ENCODE data around the gene AP1AR. TPM values are rescaled to one million over a fixed set of nuclear protein-coding genes. Genes with fewer than 3 reads are reported as not detected.
A peak's percentile ranks its signal among the peaks of the same experiment; 100 is the strongest.

AP1AR gene
- total RNA-seq, 1 donor from 2014 or later, result 20.0 TPM

DNA sequence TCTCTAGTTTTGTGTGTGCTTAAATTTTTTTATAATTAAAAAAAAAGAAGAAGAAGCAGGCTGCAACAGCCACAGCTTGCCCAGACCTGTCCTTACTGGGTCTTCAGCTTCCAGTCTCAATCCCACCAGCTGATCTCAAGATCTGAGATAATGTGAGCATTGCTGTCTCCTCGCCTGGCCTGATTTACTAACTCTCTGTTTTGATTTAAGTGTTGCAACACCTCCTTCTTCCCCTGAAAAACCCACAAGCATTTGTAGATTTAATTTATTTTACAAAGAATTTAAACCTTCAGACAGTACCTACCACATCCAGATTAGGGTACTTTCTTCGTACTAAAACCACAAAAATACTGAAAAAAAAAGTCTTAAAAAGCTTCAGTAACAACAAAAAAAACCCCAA is 48.3 kb upstream of the AP1AR start:
- Mint-ChIP-seq H3K27me3 (ENCODE audit: low read depth, unreplicated experiment) (no peaks in the 10 kb centered on the region), H3K4me3 (ENCODE audit: unreplicated experiment) (no peak overlapping the region), H3K27ac (ENCODE audit: unreplicated experiment) (no peak overlapping the region), H3K4me1 (ENCODE audit: low read depth, unreplicated experiment) (no peaks in the 10 kb centered on the region), H3K9me3 (ENCODE audit: unreplicated experiment) (peaks cover 1% of the 10 kb centered on the region), H3K36me3 (ENCODE audit: low read depth, unreplicated experiment) (no peaks in the 10 kb centered on the region)
- Histone ChIP-seq H3K4me3 (ENCODE audit: insufficient read depth, low read depth, low read length) (no peak overlapping the region), H3K27me3 (ENCODE audit: insufficient read depth, low read length) (no peaks in the 10 kb centered on the region), H3K9me3 (ENCODE audit: insufficient read depth, low read depth, low read length) (no peaks in the 10 kb centered on the region), H2AFZ (ENCODE audit: low read depth, low read length) (no peak overlapping the region), H3K9ac (ENCODE audit: low read length) (no peak overlapping the region), H3K27ac (ENCODE audit: low read depth, low read length) (no peak overlapping the region), H3K4me1 (ENCODE audit: insufficient read depth, low read length) (no peaks in the 10 kb centered on the region), H3K79me2 (ENCODE audit: insufficient read depth, low read length) (no peaks in the 10 kb centered on the region), H3K36me3 (ENCODE audit: insufficient read depth, low read length) (no peaks in the 10 kb centered on the region), H3K4me2 (ENCODE audit: low read length) (no peak overlapping the region), H4K20me1 (ENCODE audit: insufficient read depth, low read length) (no peaks in the 10 kb centered on the region)
- FAIRE-seq (no peak), DNase-seq (ENCODE audit: low read depth) (peak; percentile 63)
- TF ChIP-seq CTCF (IDR thresholded peaks at IDR 0.05; ENCODE audit: insufficient read depth, low read depth, low read length) (no peak), EZH2 (IDR thresholded peaks at IDR 0.05; ENCODE audit: insufficient read depth, low read length) (no peak)

DNA sequence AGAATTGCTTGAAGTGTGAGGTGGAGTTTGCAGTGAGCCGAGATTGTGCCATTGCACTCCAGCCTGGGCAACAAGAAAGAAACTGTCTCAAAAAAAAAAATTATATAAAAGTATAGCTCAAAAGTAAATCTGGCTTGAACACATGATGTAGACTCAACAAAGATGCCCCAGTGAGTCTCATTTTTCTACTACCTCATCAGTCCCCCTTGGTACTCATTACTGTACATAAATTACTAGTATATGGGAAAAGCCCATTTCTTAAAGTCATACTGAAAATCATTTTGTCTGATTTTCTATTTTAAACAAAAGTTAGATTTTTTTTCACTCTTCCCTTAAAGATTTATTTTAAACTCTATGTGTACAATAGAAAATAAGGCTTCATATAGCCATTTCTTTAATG is 47.1 kb upstream of the AP1AR start:
- H3K4me2 ChIP-seq (ENCODE audit: low read length), result no peak overlapping the region
- H3K27ac Mint-ChIP-seq (ENCODE audit: unreplicated experiment), result no peak overlapping the region
- no peaks in the 10 kb centered on the region for H4K20me1 ChIP-seq (ENCODE audit: insufficient read depth, low read length)
- H3K9me3 Mint-ChIP-seq (ENCODE audit: unreplicated experiment), result peaks cover 1% of the 10 kb centered on the region
- H3K4me1 Mint-ChIP-seq (ENCODE audit: low read depth, unreplicated experiment), result no peaks in the 10 kb centered on the region
- H3K79me2 ChIP-seq (ENCODE audit: insufficient read depth, low read length), result no peaks in the 10 kb centered on the region
- no peak overlapping the region for H3K4me3 Mint-ChIP-seq (ENCODE audit: unreplicated experiment)
- no peak overlapping the region for H2AFZ ChIP-seq (ENCODE audit: low read depth, low read length)
- TF ChIP-seq EZH2 (IDR thresholded peaks at IDR 0.05; ENCODE audit: insufficient read depth, low read length) (no peak), CTCF (IDR thresholded peaks at IDR 0.05; ENCODE audit: insufficient read depth, low read depth, low read length) (no peak)
- H3K9me3 ChIP-seq (ENCODE audit: insufficient read depth, low read depth, low read length), result no peaks in the 10 kb centered on the region
- no peak overlapping the region for H3K4me3 ChIP-seq (ENCODE audit: insufficient read depth, low read depth, low read length)
- FAIRE-seq (no peak), DNase-seq (ENCODE audit: low read depth) (no peak)
- no peaks in the 10 kb centered on the region for H3K36me3 ChIP-seq (ENCODE audit: insufficient read depth, low read length)
- no peak overlapping the region for H3K9ac ChIP-seq (ENCODE audit: low read length)
- no peaks in the 10 kb centered on the region for H3K36me3 Mint-ChIP-seq (ENCODE audit: low read depth, unreplicated experiment)
- no peak overlapping the region for H3K27ac ChIP-seq (ENCODE audit: low read depth, low read length)
- H3K27me3 Mint-ChIP-seq (ENCODE audit: low read depth, unreplicated experiment), result no peaks in the 10 kb centered on the region
- no peaks in the 10 kb centered on the region for H3K27me3 ChIP-seq (ENCODE audit: insufficient read depth, low read length)
- no peaks in the 10 kb centered on the region for H3K4me1 ChIP-seq (ENCODE audit: insufficient read depth, low read length)

GRCh38 chr4:112185334-112185733 is 46.3 kb upstream of the AP1AR start:
- Histone ChIP-seq H3K4me1 (ENCODE audit: insufficient read depth, low read length) (no peaks in the 10 kb centered on the region), H3K9ac (ENCODE audit: low read length) (no peak overlapping the region), H3K36me3 (ENCODE audit: insufficient read depth, low read length) (no peaks in the 10 kb centered on the region), H4K20me1 (ENCODE audit: insufficient read depth, low read length) (no peaks in the 10 kb centered on the region), H3K9me3 (ENCODE audit: insufficient read depth, low read depth, low read length) (no peaks in the 10 kb centered on the region), H3K79me2 (ENCODE audit: insufficient read depth, low read length) (no peaks in the 10 kb centered on the region), H3K4me2 (ENCODE audit: low read length) (no peak overlapping the region), H3K27me3 (ENCODE audit: insufficient read depth, low read length) (no peaks in the 10 kb centered on the region), H3K4me3 (ENCODE audit: insufficient read depth, low read depth, low read length) (no peak overlapping the region), H2AFZ (ENCODE audit: low read depth, low read length) (no peak overlapping the region), H3K27ac (ENCODE audit: low read depth, low read length) (no peak overlapping the region)
- no peak for TF ChIP-seq EZH2 (IDR thresholded peaks at IDR 0.05; ENCODE audit: insufficient read depth, low read length)
- no peak for TF ChIP-seq CTCF (IDR thresholded peaks at IDR 0.05; ENCODE audit: insufficient read depth, low read depth, low read length)
- peaks cover 1% of the 10 kb centered on the region for H3K9me3 Mint-ChIP-seq (ENCODE audit: unreplicated experiment)
- no peak overlapping the region for H3K27ac Mint-ChIP-seq (ENCODE audit: unreplicated experiment)
- no peaks in the 10 kb centered on the region for H3K36me3 Mint-ChIP-seq (ENCODE audit: low read depth, unreplicated experiment)
- no peaks in the 10 kb centered on the region for H3K4me1 Mint-ChIP-seq (ENCODE audit: low read depth, unreplicated experiment)
- DNase-seq (ENCODE audit: low read depth) (no peak), FAIRE-seq (no peak)
- no peaks in the 10 kb centered on the region for H3K27me3 Mint-ChIP-seq (ENCODE audit: low read depth, unreplicated experiment)
- H3K4me3 Mint-ChIP-seq (ENCODE audit: unreplicated experiment), result no peak overlapping the region
